GM21515 (cell line): ENCODE results near the gene ZNF516.

Source experiments
- ATAC-seq: cut with Tn5 transposase; IDR thresholded peaks from one replicate; pipeline ENCODE4 v1.9.1; 2021; ENCODE audit not compliant: unreplicated experiment

ZNF516 gene

DNA sequence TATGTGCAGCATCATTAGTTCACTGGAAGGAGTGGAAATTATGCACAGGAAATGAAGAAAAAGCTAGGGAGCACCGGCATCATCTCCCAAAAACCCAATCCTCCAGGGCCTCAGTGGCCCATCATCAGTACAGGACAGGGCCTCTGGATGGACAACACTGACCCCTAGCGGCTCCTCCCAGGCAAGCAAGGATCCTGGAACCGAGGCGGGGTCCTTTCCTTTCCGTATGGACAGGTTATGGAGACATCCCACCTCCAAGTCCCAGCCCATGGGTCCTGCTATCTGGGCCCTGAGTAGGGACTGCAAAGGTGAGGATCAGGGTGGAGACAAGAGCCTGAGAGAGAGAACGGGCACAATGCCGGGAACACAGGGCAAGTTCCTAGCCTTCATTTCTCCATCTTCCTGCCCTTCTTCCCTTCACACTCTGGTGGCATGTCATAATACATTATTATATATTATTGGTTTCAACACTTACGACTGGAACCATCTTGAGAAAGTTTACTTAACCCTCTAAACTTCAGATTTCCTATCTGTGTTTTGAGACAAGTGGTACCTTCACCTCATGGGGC is 68.2 kb downstream of the ZNF516 start:
- no peak for ATAC-seq

DNA sequence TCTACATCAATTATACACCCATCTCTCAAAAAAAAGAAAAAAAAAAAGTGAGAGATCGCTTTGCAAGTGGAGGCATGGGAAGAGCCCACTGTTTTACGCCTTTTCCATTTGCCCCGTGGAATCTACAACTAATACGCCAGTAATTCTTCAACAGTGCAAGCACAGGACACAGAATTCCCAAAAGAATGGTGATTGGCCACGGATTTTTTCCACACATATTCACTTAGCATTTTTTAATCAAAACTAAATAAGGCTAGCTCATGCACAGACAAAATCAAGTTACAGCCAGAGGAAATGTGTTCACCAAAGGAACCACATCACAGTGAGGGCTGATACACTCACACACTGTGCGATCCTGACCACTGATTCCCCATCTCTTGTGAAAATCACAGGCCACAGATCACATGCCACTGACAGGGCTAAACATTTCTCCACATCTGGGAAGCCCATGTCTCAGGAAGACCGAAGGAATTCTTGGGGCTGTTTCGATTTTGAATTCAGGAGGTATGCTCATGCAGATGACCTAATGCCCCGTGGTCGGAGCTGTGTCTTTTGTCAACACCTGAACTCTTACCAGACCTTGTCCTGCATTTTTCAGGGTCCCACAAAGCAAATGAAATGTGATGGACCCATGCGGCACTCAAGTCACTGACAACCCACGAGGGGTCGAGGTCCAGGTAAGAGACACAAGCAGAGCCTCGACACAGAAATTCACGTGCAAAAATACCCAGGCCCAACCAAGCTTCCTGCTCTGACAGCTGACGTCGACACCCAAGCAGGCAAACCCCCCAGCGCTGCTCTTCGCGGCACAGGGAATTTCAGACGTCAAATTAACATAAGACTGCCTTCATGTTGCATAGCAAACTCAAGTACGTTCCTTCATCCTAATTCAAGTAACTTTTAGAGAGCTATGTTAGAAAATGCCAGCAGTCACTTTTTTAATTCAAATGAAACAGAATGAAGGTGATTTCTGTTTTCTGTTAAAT is 69.6 kb downstream of the ZNF516 start:
- no peak for ATAC-seq

GRCh38 chr18:76422838-76423237 is 72.2 kb downstream of the ZNF516 start:
- no peak for ATAC-seq

DNA sequence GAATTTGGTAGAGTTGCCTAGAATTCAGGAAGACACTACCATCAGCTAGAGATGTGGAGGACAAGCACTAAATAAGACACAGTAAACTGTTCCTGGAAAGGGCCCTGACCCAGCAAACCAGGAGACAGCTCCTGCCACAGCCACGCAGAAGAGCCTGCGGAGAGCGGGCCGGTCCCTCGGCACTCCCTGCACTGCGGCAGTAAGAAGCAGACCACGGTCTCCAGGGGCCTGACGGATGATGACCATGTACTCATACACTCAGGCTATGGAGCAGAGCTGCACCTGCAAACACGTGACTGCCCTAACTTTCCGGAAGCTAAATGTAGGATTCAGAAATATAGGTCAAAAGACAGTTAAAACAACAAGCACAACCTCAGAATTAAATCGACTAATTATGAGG is 72.9 kb downstream of the ZNF516 start:
- ATAC-seq: no peak

GRCh38 chr18:76421685-76422078 is 73.4 kb downstream of the ZNF516 start:
- ATAC-seq: no peak

- no peak for ATAC-seq
These were observed 74.0 kb downstream of the ZNF516 start for GRCh38 chr18:76420898-76421684.

DNA sequence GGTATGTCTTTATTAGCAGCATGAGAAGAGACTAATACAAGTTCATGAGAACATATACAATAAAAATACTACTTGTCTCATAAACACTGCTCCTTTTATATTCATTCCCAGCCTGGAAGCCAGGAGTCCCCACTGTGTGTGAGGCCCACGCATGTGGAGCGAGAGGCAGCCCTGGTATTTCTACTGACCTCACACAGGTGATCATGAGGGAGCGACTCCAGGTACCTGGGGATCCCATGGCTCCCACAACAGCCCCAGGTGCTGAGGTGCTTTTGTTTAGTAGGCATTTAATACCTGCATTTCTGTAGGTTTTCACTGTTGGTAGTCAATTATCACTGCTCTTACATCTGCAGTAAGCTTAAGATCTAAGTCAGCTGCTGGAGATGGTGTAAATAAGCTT is 75.2 kb downstream of the ZNF516 start:
- ATAC-seq: no peak

DNA sequence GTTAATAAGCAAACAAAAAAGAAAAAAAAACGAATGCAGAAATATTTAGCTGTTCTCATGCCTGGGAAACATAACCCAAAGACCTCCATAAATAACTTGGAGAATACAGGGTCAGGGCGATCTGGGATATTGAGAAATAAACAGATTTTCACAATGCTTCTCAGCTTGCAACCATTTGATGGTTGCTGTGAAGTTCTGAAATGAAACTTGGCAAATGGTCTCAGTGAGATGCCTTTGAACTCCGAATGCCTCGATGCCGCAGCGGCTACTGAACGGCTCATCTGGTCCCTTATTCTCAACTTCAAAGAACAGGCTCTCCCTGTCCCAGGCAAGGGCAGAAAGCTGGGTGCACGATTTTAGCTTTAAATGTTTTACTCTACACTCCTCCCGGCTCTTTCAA is 78.1 kb downstream of the ZNF516 start:
- no peak for ATAC-seq

DNA sequence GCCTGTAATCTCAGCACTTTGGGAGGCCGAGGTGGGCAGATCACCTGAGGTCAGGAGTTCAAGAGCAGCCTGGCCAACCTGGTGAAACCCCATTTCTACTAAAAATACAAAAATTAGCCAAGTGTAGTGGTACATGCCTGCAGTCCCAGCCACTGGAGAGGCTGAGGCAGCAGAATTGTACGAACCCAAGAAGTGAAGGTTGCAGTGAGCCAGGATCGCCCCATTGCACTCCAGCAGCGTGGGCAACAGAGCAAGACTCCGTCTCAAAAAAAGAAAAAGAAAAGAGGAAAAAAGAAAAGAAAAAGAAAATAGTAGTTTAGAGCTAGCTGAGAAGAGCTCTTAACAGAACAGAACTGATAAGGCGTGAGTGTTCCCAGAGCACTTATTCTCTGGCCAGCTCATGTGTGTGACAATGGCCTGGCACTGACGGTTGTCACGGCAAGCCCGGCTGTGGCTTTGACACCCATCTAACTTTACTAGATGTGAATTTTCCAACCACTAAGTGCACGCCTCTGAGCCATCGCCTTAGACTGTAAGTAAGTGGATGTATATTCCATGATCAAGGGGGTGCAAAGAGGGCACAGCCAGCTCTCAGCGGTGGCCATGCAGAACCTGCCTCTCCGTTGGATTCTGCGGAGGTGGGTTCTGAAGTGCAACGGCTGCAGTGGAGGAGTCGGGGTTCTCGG is 80.0 kb downstream of the ZNF516 start:
- no peak for ATAC-seq

DNA sequence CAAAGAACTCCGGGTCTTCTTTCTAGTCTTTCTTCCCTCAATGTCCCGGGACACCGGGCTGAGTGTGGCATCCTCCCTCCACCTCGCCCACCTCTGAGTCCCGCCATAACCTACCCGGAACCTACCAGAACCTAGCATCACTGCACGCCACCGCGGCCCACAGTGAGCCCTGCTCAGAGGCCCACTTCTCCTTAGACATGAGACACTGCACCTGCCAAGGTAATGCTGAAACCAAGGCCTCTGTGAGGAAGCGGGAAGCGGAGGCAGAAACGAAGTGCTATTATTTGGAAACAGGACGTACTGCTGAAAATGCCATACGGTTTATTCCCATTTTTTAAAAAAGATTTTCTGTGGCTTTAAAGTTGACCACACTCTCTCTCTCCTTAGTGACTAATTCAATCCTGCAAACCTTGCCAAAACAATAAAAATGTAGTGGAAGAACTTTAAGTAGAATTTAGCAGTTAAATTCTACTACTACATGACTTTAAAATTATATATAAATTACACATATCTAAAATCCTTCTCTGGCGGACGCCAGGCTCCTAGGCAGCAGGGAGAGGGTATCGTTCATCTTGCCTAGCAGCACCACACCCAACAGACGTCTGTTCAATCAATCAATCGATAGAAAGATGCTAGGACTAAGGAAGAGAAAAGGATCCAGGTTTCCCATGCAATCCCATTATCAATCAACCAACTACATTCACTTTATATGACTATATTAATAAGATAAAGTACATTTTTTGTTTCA is 82.0 kb downstream of the ZNF516 start:
- no peak for ATAC-seq

- no peak for ATAC-seq
These were observed 82.8 kb downstream of the ZNF516 start for GRCh38 chr18:76412010-76412817.

DNA sequence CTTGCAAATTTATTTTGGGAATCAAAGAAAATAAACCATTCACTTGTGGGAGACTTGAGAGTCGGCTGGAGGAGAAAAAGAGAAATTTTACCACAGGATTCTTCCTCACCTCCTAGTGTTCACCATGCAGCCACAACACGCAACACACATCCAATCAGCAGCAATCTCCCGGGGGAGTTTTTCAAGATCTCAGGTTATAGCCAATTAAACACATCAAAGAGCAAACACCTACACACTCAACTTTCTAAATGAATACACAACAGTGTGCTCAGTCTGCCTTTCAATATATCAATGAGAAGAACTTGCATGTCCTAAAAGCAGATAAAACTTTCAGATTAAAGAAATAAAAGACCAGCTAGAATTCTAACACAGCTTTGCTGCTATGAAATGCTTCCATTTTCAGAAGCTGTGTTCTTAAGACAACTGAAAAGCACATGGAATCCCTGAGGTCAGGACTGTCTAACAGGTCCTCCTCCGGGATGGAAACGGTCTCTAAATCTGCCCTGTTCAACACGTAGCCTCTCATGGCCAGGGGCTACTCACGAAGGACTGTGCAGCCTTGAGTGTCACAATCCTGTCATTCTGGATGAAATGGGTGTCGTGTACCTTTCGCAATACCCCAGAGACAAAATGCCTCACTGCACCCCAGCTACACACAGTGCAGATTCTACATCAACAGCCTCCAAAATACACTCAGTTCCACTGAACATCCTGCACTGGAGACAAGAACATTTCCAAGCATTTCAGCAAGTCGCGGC is 84.2 kb downstream of the ZNF516 start:
- peak; percentile 68 for ATAC-seq

DNA sequence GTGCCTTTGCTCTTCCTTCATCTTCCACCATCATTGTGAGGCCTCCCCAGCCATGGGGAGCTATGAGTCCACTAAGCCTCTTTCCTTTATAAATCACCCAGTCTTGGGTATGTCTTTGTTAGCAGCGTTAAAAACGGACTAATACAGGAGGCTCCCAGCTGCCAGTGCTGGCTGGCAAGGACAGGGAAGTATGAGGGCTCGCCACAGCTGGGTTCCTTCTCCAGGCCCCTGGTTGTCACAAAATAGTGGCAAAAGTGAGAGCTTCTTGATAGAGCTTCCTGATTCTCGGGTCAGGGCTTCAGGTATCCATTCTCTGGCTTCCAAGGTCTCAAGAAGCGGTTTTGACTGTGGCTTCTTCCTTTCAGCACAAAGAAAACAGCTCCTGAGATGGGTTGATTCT is 85.0 kb downstream of the ZNF516 start:
- ATAC-seq: no peak

- no peak for ATAC-seq
These were observed 86.5 kb downstream of the ZNF516 start for GRCh38 chr18:76408480-76409067.

DNA sequence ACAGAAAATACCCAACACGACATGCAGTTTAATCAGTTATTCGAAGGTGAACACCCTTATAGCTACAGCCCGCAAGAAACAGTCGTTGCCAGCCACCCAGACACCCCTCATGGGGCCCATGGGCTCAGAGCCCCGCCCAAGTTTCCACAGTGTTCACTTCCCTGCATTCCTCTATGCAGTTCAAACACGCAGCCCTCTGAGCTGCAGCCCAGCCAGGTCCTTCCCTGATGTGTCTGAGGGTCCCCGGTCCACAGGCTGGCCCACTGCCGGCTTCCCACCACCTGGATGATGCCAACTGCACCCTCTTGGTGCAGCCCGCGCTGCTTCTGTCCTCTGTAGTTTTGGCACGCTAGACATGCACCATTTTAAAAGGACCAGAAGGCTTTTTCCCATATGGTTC is 87.4 kb downstream of the ZNF516 start:
- no peak for ATAC-seq

- ATAC-seq: no peak
These were observed 88.3 kb downstream of the ZNF516 start for GRCh38 chr18:76406791-76407190.

- no peak for ATAC-seq
These were observed 89.2 kb downstream of the ZNF516 start for GRCh38 chr18:76405681-76406356.

DNA sequence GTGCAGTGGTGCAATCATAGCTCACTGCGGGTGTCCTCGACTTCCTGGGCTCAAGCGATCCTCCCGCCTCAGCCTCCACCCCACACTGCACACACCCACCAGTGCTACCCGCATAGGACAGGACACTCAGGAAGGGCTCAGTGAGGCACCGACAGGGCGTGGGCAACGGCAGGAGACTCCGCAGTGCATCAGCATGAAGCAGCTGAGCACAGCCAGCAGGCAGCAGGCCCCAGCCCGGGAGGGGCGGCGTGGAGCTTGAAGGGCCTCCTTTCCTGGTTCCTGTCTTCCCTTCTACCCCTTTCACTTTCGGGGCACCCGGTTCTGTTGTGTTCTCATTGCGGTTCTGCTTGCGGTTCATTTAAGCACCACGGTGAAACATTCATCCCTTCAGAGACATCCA is 89.8 kb downstream of the ZNF516 start:
- ATAC-seq: no peak
